GM18499 (cell line): ENCODE results near the gene DSCAM.

Source experiments
- ATAC-seq: cut with Tn5 transposase; IDR thresholded peaks from one replicate; pipeline ENCODE4 v1.9.1; 2021; ENCODE audit warnings: moderate number of reproducible peaks; ENCODE audit not compliant: insufficient read depth, unreplicated experiment

The DSCAM gene

DNA sequence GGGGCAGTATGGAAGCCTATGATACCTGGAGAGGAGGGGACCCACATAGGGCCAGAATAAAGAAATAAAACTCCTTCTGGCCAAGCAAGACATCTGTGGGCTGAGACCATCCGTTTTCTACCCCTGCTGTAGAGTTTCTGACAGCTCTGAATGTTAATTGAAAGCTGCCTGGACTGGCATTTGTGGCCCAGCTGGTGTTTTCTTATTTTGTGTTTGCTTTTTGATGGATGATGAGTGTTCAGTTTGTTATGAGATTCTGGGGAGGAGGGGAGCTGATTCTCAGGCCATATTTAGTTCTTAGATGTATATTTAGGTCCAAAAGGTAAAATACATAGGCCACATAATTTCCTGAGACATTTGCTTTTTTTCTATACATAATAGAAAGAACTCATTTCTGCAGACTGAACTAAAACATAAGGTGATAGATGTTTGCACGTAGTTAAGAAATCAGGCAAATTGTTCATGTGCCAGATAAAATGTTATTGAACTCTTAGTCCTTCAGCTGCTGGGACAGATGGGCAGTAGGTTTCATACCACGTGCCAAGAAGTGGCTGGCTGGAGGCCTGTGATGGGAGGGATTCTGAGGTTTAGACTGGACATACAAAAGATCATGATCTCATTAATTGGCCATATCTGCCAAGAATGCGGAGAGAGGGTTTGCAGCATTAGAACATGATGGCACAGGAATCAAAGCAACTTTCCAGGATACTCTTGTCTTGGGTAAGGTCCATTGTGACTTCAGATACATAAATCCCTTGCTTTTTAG, 54.1 kb downstream of the DSCAM start:
- no peak for ATAC-seq

DNA sequence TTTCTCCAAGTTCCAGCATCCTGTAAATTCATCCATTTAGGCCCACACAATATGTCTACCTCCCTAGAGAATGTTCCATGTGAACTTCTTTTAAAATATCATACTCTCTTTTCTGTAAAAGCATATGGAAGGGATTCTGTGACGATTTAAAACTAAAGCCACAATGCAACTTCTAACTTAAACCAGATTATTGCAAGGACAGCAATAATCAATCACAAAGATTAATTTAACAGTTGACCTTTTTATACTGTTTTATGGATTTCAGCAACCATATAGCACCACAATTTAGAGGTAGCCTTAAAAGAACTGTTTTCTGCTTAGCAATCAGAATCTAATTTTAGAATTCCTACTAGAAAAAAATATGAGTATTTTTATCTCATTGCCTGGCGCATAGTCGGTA, 58.3 kb downstream of the DSCAM start:
- no peak for ATAC-seq

DNA sequence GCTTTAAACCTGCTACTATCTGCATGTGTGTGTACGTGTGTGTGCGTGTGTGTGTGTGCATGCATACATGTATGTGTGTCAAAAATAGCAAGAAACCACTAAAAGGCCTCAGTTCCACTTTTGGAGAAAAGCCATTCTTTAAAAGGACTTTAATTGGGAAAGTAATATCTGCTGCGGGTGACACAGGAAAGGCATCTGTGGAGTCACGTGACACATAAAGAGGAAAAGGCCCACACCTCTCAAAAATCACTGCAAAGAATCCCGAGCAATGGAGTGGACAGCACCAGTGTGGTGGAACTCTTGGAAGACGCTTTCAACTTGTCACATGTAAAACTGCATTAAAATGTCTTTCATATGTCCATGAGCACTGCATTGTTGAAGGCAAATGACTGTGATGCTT, 63.6 kb downstream of the DSCAM start:
- no peak for ATAC-seq

DNA sequence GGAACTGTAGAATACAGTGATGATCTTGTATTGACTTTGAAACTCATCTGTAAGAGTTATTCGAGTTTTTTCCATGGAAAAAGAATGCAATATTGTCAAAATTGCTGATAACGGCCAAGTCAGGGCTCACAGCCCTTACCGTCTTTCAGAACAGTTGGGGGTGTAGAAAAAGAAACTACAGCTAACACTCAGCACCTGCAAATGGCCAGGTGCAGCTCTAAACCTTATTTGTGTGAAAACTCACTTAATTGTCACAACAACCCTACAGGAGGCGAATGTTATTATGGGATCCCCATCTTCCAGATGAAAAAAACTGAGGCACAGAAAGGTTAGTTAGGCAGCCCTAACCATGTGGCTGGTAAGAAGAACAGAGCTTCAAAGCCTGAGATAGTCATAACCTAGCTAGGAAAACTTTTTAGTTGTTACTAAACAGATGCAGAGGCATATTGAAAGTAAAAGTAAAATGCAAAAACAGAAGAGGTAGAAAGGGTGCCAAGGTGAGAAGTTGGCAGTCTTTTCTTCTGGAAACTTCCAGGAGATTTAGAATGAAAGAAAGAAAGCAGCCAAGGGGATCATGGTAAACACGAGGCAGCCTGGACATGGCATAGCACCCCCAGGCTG, 76.4 kb downstream of the DSCAM start:
- ATAC-seq, result no peak

DNA sequence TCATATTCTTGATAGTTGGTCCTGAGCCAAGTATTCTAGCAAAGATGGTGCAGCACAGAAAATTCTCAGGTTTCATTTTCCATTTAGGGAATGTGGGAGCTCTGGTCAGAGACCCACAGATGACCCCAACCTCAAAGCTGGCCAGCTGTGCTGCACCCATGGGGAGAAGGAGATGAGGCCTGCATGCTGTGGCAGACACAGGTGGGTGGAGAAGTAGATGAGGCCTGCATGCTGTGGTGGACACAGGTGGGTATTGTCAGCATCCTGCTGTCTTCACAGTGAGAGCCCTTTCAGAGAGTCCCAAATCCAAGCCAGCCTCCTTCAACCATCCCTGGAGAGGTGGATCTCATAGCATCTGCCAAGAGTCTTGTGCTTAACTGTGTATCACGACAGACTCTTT, 77.7 kb downstream of the DSCAM start:
- ATAC-seq, result no peak

DNA sequence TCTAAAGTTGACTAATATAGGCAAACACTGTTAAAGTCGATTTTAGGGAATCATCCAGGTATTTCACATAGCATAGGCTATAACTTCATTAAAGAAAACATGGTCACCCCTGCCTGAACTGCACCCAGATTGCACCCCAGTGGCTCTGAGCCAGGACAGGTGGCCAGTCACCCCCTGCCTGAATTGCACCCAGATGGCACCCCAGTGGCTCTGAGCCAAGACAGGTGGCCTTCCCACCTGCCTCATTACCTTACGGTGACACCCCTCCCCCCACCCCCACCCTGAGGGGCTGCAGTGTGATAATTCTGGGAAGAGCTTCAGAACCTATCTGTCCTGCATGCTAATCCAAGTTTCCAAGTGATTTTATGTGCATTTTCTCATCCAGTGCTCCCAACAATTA, 78.9 kb downstream of the DSCAM start:
- ATAC-seq, result no peak

DNA sequence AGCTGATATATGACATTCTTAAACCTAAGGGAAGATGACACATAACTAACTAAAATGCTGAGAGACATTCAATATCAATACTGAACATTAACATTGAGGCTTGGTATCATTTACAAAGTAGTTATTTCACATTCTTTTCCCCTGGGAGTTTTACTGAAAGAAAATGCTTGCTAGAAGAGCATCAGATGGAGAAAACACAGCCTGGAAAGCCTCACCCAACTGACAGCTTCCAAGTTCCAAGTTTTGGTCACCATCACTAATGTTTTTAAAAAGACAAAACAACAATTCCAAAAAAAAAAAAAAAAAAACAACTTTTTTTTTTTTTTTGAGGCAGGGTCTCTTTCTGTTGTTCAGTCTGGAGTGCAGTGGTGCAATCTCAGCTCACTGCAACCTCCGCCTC, 80.6 kb downstream of the DSCAM start:
- no peak for ATAC-seq

DNA sequence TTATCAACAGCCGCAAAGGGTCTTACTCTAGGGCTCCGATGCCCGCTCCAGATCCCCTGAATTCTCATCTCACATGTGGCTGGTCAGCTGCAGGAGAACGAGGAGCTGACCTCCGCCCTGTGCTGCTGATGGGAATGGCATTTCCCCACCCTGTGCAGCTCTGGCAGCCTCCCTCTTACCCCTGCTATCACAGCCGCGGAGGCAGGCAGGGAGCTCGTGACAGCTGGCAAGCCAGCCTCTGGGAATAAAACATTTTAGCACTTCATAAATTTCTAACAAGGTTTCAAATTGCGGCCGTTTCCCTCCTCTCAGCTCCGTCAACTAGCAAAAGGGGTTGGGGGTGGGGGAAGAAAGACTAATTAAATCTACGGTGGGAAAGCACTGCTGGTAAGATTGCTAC, 81.1 kb downstream of the DSCAM start:
- ATAC-seq, result no peak

DNA sequence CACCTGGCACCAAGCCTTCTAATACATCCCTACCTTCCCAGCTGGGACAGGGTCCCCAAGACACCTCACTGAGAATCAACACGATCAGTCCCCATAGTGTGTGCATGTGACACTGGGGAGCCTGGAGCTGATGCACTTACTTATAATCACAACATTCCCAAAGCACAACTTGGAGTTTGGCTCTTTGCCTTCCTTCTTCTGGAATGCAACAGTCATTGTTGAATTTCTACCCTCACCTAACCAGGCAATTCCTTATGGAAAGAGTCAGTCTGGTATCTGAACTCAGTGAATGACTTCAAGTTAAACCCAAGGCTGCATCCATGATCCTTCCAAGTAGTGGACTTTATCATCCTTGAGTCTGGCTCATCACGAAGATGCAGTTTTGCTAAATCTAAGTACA, 86.1 kb downstream of the DSCAM start:
- ATAC-seq, result no peak

DNA sequence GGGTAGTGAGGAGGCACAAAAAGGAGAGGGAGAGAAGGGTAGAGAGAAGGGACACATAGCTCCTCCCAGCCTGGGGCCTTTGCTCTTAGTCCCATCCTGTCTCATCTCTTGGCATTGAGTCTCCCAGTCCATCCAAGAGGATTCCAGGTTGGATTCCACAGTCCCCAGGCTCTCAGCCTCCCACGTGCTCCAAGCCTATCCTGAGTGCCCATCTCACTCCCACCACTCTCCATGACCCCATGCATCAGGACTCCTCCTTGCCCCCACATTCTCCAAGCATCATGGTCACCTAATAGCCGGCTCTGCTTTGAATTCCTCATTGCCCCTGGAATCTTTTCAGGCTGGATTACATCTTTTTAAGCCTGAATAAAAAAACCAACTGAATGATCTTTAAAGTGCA, 87.9 kb downstream of the DSCAM start:
- ATAC-seq, result no peak

DNA sequence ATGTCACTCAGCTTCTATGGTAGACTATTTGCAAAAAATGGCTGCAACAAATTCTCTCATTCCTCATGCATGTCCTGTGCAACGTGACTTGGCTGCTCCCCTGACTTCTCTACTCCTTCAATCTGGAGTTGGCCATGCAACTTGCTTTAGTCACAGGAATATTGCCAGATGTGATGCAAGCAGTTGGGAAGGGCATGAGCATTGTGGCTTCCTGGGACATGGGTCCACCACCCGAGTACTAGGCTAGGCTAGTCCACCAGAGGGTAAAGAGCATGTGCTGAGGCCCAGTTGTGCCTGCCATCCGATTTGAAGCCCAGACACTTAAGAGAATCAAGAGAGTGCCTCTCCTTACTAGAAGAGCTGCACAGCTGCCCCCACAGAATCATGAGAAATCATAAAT, 89.6 kb downstream of the DSCAM start:
- ATAC-seq, result no peak

DNA sequence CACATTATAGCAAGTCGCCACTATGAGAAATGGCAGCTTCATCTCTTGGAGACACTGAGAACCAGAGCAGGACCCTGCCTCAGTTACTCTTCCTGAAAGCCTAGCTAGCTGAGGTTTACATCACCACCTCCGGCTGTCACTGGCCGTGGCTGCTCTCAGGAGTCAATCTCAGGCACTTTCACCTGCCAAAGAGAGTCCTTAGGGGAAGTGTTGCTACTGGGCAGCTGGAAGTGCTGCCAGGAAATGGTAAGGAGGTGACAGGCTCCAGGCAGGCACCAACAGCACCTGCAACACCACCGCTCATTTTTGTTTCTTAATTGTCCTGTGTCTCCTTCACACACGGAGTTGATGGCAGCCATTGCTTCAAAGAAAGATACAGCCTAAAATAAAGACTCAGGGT, 92.5 kb downstream of the DSCAM start:
- ATAC-seq, result no peak

DNA sequence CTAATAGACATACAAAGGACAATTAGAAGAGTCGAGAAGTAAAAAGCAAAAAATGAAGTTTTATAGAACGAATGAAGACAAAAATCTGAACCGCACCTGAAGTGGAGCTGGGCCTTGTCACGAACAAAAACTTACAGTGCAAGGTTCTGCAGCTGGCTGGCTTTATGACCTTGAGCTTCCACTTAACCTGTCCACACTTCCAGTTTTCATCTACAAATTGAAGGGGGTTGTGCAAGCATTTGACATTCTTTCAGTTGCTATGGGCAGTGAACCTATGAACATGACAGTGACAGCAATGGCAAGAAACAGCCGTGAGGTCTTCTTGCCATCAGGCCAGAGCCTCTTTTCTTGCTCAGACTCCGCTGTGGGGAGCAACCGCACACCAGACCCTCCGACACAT, 93.2 kb downstream of the DSCAM start:
- no peak for ATAC-seq

DNA sequence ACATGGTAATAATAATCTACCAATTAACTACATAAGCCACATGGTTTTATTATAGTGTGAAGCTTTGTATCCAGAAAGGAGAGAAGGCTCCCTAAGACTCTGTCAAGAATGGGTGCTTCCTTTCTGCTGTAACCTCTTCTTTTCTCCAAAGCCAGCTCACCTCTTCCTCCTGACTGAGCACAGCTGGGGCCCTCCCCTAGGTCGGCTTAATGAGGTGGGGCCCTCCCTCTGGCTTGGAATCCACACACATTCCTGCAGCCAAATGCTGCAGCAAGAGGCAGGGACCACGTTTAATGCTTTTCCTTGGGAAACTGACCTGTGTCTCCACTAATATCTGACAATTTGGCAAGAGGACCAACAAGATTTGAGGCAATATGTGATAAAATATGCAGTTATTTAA, 94.8 kb downstream of the DSCAM start:
- ATAC-seq, result no peak

DNA sequence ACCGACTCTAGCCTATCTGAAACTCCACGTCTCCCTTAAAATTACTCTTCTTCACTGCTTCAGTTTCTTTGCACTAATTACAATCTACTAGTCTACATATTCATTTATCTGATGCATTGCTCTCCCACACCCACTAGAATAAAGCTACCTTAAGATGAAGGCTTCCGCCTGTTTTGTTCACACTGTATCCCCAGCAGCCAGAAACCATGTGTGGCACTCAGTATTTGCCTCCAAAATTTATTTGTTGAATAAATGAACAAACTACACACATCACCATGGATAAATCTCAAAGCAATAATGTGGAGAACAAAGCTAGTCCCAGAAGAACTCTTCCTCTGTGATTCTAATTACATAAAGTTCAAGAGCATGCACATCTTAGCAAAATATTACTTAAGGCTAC, 95.7 kb downstream of the DSCAM start:
- no peak for ATAC-seq

DNA sequence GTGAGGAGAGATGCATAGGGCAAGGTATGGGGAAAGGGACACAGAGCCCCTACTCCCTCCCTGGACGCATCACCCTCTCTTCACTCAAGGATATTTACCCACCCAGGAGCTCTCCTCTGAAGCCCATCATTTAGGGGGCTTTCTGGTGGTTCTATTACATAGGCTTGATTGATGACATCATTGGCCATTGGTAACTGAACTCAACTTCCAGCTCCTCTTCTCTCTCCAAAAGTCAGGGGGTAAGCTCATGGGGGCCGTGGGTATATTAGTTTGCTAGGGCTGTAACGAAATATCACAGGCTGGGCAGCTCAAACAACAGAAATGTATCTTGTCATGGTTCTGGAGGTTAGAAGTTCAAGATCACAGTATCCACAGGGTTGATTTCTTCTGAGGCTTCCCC, 110.8 kb downstream of the DSCAM start:
- no peak for ATAC-seq

DNA sequence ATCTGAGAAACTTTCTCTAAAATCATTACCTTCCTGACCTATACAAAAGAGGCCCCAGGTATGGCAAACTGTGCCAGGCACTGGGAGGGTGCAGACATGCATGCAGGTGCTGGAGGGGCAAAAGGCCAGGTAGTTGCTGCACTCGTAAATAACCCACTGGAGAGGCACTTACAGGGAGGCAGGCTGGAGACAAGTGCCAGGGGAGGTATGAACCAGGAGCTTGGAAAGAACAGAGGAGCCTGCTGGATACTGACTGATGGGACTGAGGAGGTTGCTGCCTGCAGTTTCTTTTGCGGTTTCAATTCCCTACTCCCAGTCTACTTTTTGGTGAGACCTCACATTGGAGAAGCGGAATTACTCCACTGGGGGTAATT, 113.9 kb downstream of the DSCAM start:
- ATAC-seq, result no peak

DNA sequence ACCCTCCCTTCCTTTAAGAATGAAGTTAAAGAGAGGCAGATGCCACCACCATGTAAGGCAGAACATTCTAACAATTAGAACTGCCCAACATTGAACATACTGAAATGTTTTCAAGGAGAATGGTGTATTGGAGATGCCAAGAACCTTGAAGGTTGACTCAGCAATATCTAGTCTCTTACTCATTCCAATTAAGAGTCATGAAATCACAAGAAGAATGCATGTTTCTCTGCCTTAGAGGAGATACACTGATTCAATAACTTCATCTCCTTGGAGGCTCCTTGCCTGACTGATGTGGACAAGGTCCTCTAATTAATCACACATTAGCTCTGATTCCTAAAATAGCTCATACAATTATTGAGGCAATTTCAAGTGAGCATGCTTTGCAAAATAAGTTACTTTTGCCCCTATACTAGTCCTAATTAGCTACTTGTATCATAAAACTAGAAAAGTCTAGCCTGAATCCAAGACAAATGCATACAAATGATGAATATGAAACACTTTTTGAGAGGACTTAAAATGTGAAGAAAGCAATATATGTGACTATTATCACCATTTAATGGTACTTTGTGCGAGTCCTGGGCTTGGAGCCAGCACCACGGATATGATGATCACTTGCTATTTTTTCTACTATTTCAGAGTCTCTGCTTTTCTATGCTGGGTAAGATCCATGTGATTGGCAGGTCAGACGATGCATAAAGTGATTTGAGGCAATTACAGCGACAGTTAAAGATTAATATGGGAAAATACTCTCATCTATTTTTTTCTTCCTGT, 114.5 kb downstream of the DSCAM start:
- ATAC-seq, result no peak

DNA sequence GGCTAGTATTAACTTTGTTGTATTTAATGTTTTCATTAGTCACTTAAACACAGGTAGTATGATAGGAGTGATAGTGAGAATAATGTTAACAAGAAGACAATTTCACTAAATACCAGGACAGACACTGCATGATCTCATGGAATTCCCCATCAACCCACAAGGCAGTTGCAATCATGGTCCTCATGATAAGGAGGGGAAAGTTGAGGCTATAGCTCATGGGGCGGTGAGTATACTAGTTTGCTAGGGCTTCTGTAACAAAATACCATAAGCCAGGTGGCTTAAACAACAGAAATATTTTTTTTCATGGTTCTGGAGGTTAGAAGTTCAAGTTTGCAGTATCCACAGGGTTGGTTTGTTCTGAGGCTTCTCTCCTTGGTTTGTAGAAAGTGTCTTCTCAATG, 115.8 kb downstream of the DSCAM start:
- ATAC-seq, result no peak

DNA sequence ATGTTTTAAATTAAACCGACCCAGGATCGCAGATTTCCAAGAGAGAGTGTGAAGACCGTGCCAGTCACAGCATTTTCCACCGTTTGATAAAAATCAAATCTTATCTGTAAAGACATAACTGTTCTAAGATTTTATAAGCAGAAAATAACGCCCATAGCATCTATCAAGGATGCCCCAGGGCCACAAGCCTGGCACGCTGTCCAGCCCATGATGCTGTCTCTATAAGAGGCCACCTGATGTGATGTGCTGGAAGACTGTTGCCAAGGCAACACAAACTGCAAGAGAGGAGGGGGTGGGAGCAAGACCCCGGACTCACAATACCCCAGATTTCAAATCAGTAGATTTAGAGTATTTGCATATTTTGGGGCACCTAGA, 116.5 kb downstream of the DSCAM start:
- ATAC-seq, result no peak

DNA sequence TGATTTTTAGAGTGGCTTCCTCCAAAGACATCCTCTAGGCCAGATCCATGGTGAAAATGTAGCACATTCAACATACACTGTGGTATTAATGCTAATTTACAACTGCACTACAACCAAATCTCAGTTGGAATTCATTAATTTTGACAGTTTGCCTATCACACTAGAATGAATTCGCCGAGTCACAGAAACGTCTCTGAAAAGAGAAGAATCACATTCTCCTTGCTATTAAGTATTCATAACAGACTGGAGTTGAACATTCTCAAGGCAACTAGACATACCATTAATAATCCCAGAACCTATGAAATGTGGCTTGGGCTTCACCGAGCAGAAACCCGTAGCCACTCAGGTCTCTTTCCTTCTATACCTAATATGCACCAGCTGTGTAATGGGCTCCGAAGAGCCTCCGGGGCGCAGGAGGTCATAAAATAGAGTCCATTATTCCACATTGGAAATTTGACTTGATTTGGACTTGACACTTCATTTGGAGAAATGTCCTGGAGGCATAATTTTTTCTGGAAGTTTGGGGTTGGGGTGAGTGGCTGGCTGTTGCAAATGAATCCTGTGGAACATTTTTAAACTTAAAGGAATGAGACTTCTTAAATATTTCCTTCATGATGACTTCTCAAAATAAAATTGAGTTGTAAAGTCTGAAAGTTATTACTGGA, 117.1 kb downstream of the DSCAM start:
- no peak for ATAC-seq
